IMR-90 (cell line): Measurements from ENCODE around the gene ZNF853. TPM values are rescaled to one million over a fixed set of nuclear protein-coding genes. Genes with fewer than 3 reads are reported as not detected.

Source experiments
- ATAC-seq: fragments of 200-7000 bp; cut with Tn5 transposase; 2 replicates; pipeline ENCODE4 v1.9.1; 2020; ENCODE audit warnings: low read depth, mild to moderate bottlenecking, moderate library complexity
- BruUV-seq: library from RNA; stranded (reverse); fragments of 400-500 nt; replicated peaks from 2 replicates; lab custom pipeline; 2021; lab: Mats Ljungman, UMichigan
- CTCF ChIA-PET: fragments of 300-600 bp; formaldehyde crosslinking; extraction: SDS; loops from one replicate; lab custom pipeline; 2021; ENCODE audit warnings: antibody characterized with exemption; lab: Yijun Ruan, JAX
- POLR2A ChIA-PET: fragments of 300-600 bp; sonication (Branson Sonifier 250); formaldehyde crosslinking; loops from one replicate; lab custom pipeline; 2022; ENCODE audit warnings: antibody characterized with exemption; ENCODE audit not compliant: unreplicated experiment; lab: Charles Lee
- DNase-seq: peaks from one replicate; pipeline ENCODE4 v3.0.0; 2013
- H2AFZ ChIP-seq: replicated peaks from 2 replicates; pipeline ENCODE3; 2013; ENCODE audit warnings: low read length, mild to moderate bottlenecking; ENCODE audit not compliant: poor library complexity
- H2AK5ac ChIP-seq: 2 replicates; pipeline ENCODE4 v1.6.1; 2013; ENCODE audit warnings: low read depth, low read length, inconsistent platforms
- H2AK9ac ChIP-seq: replicated peaks from 2 replicates; pipeline ENCODE3; 2013; ENCODE audit warnings: mild to moderate bottlenecking, low read depth, low read length, moderate library complexity; ENCODE audit not compliant: poor library complexity
- H2BK120ac ChIP-seq: 2 replicates; pipeline ENCODE4 v1.6.1; 2013; ENCODE audit warnings: low read depth, low read length, inconsistent platforms
- H2BK15ac ChIP-seq: 3 replicates; pipeline ENCODE4 v1.6.1; 2013; ENCODE audit warnings: low read depth, low read length, inconsistent platforms
- H2BK20ac ChIP-seq: 2 replicates; pipeline ENCODE4 v1.6.1; 2013; ENCODE audit warnings: low read depth, mild to moderate bottlenecking, inconsistent platforms, low read length, moderate library complexity
- H2BK5ac ChIP-seq: 2 replicates; pipeline ENCODE4 v1.6.1; 2013; ENCODE audit warnings: mild to moderate bottlenecking, low read depth, low read length, inconsistent platforms; ENCODE audit not compliant: poor library complexity, severe bottlenecking
- H3K14ac ChIP-seq: replicated peaks from 2 replicates; pipeline ENCODE4 v1.6.1; 2013; ENCODE audit warnings: low read depth, low read length, inconsistent platforms
- H3K18ac ChIP-seq: 2 replicates; pipeline ENCODE4 v1.6.1; 2013; ENCODE audit warnings: low read depth, low read length, control low read depth
- H3K23ac ChIP-seq: 2 replicates; pipeline ENCODE4 v1.6.1; 2013; ENCODE audit warnings: low read depth, low read length, inconsistent platforms
- H3K27ac ChIP-seq: 2 replicates; pipeline ENCODE4 v1.5.1; 2013; ENCODE audit warnings: mild to moderate bottlenecking, control low read depth, low read length; ENCODE audit not compliant: insufficient read depth
- H3K27me3 ChIP-seq: 2 replicates; pipeline ENCODE4 v1.6.1; 2013; ENCODE audit warnings: low read length; ENCODE audit not compliant: control insufficient read depth, insufficient read depth
- H3K36me3 ChIP-seq: 2 replicates; pipeline ENCODE4 v1.6.1; 2013; ENCODE audit warnings: low read length, mixed read lengths; ENCODE audit not compliant: control insufficient read depth, insufficient read depth
- H3K4ac ChIP-seq: 2 replicates; pipeline ENCODE4 v1.6.1; 2013; ENCODE audit warnings: low read depth, low read length, inconsistent platforms
- H3K4me1 ChIP-seq: 2 replicates; pipeline ENCODE4 v1.6.1; 2013; ENCODE audit warnings: low read length, mixed read lengths; ENCODE audit not compliant: control insufficient read depth, insufficient read depth
- H3K4me2 ChIP-seq: 2 replicates; pipeline ENCODE4 v1.6.1; 2013; ENCODE audit warnings: low read depth, mild to moderate bottlenecking, control low read depth, low read length, moderate library complexity
- H3K4me3 ChIP-seq: 2 replicates; pipeline ENCODE4 v1.5.1; 2013; ENCODE audit warnings: low read depth, mild to moderate bottlenecking, control low read depth, low read length, moderate library complexity; ENCODE audit not compliant: insufficient read depth
- H3K56ac ChIP-seq: 2 replicates; pipeline ENCODE4 v1.6.1; 2013; ENCODE audit warnings: low read length, inconsistent platforms; ENCODE audit not compliant: insufficient read depth; ENCODE audit errors: extremely low read depth
- H3K79me1 ChIP-seq, 2 experiments: 2 replicates each; pipeline ENCODE4 v1.6.1; 2013; ENCODE audit warnings: low read length in 2 of 2, inconsistent platforms in 1 of 2, low read depth in 1 of 2
- H3K9ac ChIP-seq: 2 replicates; pipeline ENCODE4 v1.6.1; 2013; ENCODE audit warnings: low read depth, low read length, control low read depth
- H3K9me1 ChIP-seq: 2 replicates; pipeline ENCODE4 v1.6.1; 2013; ENCODE audit warnings: low read length, inconsistent platforms; ENCODE audit not compliant: insufficient read depth
- H3K9me3 ChIP-seq: 2 replicates; pipeline ENCODE4 v1.6.1; 2013; ENCODE audit warnings: low read length; ENCODE audit not compliant: control insufficient read depth, insufficient read depth
- H4K20me1 ChIP-seq: 2 replicates; pipeline ENCODE4 v1.6.1; 2013; ENCODE audit warnings: low read length, inconsistent platforms; ENCODE audit not compliant: insufficient read depth
- H4K5ac ChIP-seq: 2 replicates; pipeline ENCODE4 v1.6.1; 2013; ENCODE audit warnings: mild to moderate bottlenecking, low read depth, low read length, control low read depth
- H4K8ac ChIP-seq, 2 experiments: 2 replicates each; pipeline ENCODE4 v1.6.1; 2013; ENCODE audit warnings: low read depth in 2 of 2, low read length in 2 of 2, control low read depth in 1 of 2, inconsistent platforms in 1 of 2
- H4K91ac ChIP-seq: 2 replicates; pipeline ENCODE4 v1.6.1; 2013; ENCODE audit warnings: low read depth, low read length, inconsistent platforms; ENCODE audit not compliant: insufficient read depth
- BHLHE40 ChIP-seq: fragments of 150-350 bp; IDR thresholded peaks from 2 replicates; pipeline ENCODE4 v1.6.1; 2016; ENCODE audit warnings: mild to moderate bottlenecking, low read depth, low read length
- CEBPB ChIP-seq: IDR thresholded peaks from 2 replicates; pipeline ENCODE4 v1.6.1; 2012; ENCODE audit warnings: low read depth, low read length, improper control_type of control experiment
- CHD1 ChIP-seq: IDR thresholded peaks from 2 replicates; pipeline ENCODE4 v1.6.1; 2012; ENCODE audit warnings: low read depth, low read length, improper control_type of control experiment
- CTCF ChIP-seq: conservative IDR thresholded peaks from 2 replicates; pipeline ENCODE4 v1.5.1; 2012; ENCODE audit warnings: mild to moderate bottlenecking, low read depth, low read length, improper control_type of control experiment
- FOS ChIP-seq: fragments of 150-350 bp; IDR thresholded peaks from 2 replicates; pipeline ENCODE4 v1.6.1; 2016; ENCODE audit warnings: low read depth, low read length
- MAFK ChIP-seq: IDR thresholded peaks from 2 replicates; pipeline ENCODE4 v1.6.1; 2012; ENCODE audit warnings: low read depth, low read length, improper control_type of control experiment
- MAZ ChIP-seq: IDR thresholded peaks from 2 replicates; pipeline ENCODE4 v1.6.1; 2012; ENCODE audit warnings: low read depth, mild to moderate bottlenecking, low read length, improper control_type of control experiment, moderate library complexity, borderline replicate concordance
- MXI1 ChIP-seq: IDR thresholded peaks from 2 replicates; pipeline ENCODE4 v1.6.1; 2012; ENCODE audit warnings: low read depth, mild to moderate bottlenecking, low read length, moderate library complexity, borderline replicate concordance
- NFE2L2 ChIP-seq: fragments of 150-350 bp; IDR thresholded peaks from 2 replicates; pipeline ENCODE4 v1.6.1; 2016; ENCODE audit warnings: low read depth, mild to moderate bottlenecking, low read length
- POLR2A ChIP-seq: IDR thresholded peaks from 2 replicates; pipeline ENCODE4 v1.6.1; 2012; ENCODE audit warnings: mild to moderate bottlenecking, low read depth, low read length
- RAD21 ChIP-seq: IDR thresholded peaks from 2 replicates; pipeline ENCODE4 v1.6.1; 2012; ENCODE audit warnings: low read length, improper control_type of control experiment
- RCOR1 ChIP-seq: IDR thresholded peaks from 2 replicates; pipeline ENCODE4 v1.6.1; 2012; ENCODE audit warnings: mild to moderate bottlenecking, low read length, improper control_type of control experiment; ENCODE audit not compliant: insufficient replicate concordance
- RFX5 ChIP-seq: IDR thresholded peaks from 2 replicates; pipeline ENCODE4 v1.8.0; 2012; ENCODE audit warnings: low read depth, mild to moderate bottlenecking, low read length, moderate library complexity
- SMC3 ChIP-seq: fragments of 150-350 bp; IDR thresholded peaks from 2 replicates; pipeline ENCODE4 v1.6.1; 2016; ENCODE audit warnings: low read depth, mild to moderate bottlenecking, antibody characterized with exemption, low read length, moderate library complexity
- USF2 ChIP-seq: fragments of 150-350 bp; IDR thresholded peaks from 2 replicates; pipeline ENCODE4 v1.6.1; 2017; ENCODE audit warnings: mild to moderate bottlenecking, antibody characterized with exemption, low read length, low read depth
- WGBS, 2 experiments: methylation state at CpG; one replicate each; pipeline versions ENCODE4 v1.1.5 to v1.1.7; 2013; ENCODE audit warnings: missing lambda C conversion rate in 2 of 2; ENCODE audit not compliant: insufficient read length in 1 of 2; ENCODE audit errors: extremely low coverage in 2 of 2; 5-methylcytosine and 5-hydroxymethylcytosine counted together
- dilution Hi-C: fragments of 300-500 bp; cut with HindIII; formaldehyde crosslinking; loops from one replicate; pipeline ENCODE4 v1.14.3; 2018; ENCODE audit warnings: low sequenced_read_pairs; ENCODE audit not compliant: unreplicated experiment
- in situ Hi-C: fragments of 300-500 bp; cut with MboI; formaldehyde crosslinking; loops from 3 replicates; pipeline ENCODE4 v1.14.3; 2019; ENCODE audit warnings: low sequenced_read_pairs, inconsistent platforms, mixed read lengths
- intact Hi-C: fragments of 100-400 bp; cut with micrococcal nuclease; formaldehyde crosslinking; loops from 2 replicates; pipeline ENCODE4 v1.10.0; 2022
- polyA plus RNA-seq, 3 experiments: library from polyadenylated mRNA; depleted of rRNA; stranded (reverse); fragments of >200 nt; gene quantifications; 2 replicates each; pipeline ENCODE4 v1.2.3, GENCODE V29; 2012; ENCODE audit warnings: low replicate concordance in 1 of 3
- total RNA-seq: library from RNA; depleted of rRNA; stranded (reverse); fragments of >200 nt; gene quantifications from 2 replicates; pipeline ENCODE4 v1.2.3, GENCODE V29; 2012
- TF ChIP-seq, protein P1 (sequence below): fragments of 150-350 bp; IDR thresholded peaks from 2 replicates; pipeline ENCODE4 v1.6.1; 2016; ENCODE audit warnings: low read depth, mild to moderate bottlenecking, low read length, moderate library complexity, borderline replicate concordance

The ZNF853 gene
- total and polyA plus RNA-seq, 2 of the 4 experiments (the other 2 are of a cell fraction), result 3.4 TPM

GRCh38 chr7:6607651-6608051 is 7.8 kb upstream of the ZNF853 start:
- no peak overlapping the region for H3K14ac ChIP-seq
- DNase-seq, result no peak
- H2BK15ac ChIP-seq, result no peak overlapping the region
- no peak overlapping the region for H3K4me3 ChIP-seq
- ChIA-PET CTCF (no interaction called here), POLR2A (no interaction called here)
- H3K79me1 ChIP-seq, result 0 out of 4 replicates have a peak, but pooled peaks cover 0 to 3% of the 10 kb centered on the region in 2 experiments
- no peak overlapping the region for H2AFZ ChIP-seq
- H3K18ac ChIP-seq, result no peak overlapping the region
- H3K4ac ChIP-seq, result no peak overlapping the region
- TF ChIP-seq USF2 (no peak), MAZ (no peak), NFE2L2 (no peak), RCOR1 (no peak), SMC3 (no peak), CEBPB (no peak), BHLHE40 (no peak), FOS (no peak), CHD1 (no peak), RFX5 (no peak), POLR2A (no peak), MAFK (no peak), RAD21 (no peak), MXI1 (no peak), CTCF (no peak)
- TF ChIP-seq, protein P1, sequence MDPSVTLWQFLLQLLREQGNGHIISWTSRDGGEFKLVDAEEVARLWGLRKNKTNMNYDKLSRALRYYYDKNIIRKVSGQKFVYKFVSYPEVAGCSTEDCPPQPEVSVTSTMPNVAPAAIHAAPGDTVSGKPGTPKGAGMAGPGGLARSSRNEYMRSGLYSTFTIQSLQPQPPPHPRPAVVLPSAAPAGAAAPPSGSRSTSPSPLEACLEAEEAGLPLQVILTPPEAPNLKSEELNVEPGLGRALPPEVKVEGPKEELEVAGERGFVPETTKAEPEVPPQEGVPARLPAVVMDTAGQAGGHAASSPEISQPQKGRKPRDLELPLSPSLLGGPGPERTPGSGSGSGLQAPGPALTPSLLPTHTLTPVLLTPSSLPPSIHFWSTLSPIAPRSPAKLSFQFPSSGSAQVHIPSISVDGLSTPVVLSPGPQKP, result no peak
- no peak overlapping the region for H4K8ac ChIP-seq
- H2BK20ac ChIP-seq, result no peak overlapping the region
- no TSS peak for BruUV-seq
- no peak overlapping the region for H4K91ac ChIP-seq
- no peak overlapping the region for H3K56ac ChIP-seq
- no peaks in the 10 kb centered on the region for H3K4me1 ChIP-seq
- intact Hi-C loops (no loop called here), dilution Hi-C loops (no loop called here), in situ Hi-C loops (no loop called here)
- no peak overlapping the region for H2BK5ac ChIP-seq
- no peaks in the 10 kb centered on the region; the same call in 1 of the 2 replicates for H3K27me3 ChIP-seq
- no peak overlapping the region for H3K9ac ChIP-seq
- H3K27ac ChIP-seq, result no peak overlapping the region
- peaks cover 22% of the 10 kb centered on the region for H3K36me3 ChIP-seq
- H2BK120ac ChIP-seq, result no peak overlapping the region
- H3K23ac ChIP-seq, result no peak overlapping the region
- H3K4me2 ChIP-seq, result no peak overlapping the region
- WGBS, 2 experiments, result 92% methylated on average over 25 of the region's 38 CpGs; no CpG with 5 or more reads in 1 of the 2 experiments
- no peaks in the 10 kb centered on the region for H3K9me3 ChIP-seq
- ATAC-seq, result no peak
- 0 out of 2 replicates have a peak, but pooled peaks cover under 1% of the 10 kb centered on the region for H4K20me1 ChIP-seq
- H4K5ac ChIP-seq, result no peak overlapping the region
- H3K9me1 ChIP-seq, result no peaks in the 10 kb centered on the region
- H2AK9ac ChIP-seq, result no peak overlapping the region
- H2AK5ac ChIP-seq, result no peak overlapping the region
